SK-N-SH (cell line): ENCODE measurements around the gene HOXB8. TPM values are rescaled to one million over a fixed set of nuclear protein-coding genes. Genes with fewer than 3 reads are reported as not detected.
A peak's percentile ranks its signal among the peaks of the same experiment; 100 is the strongest.

Experiments used
- CTCF ChIA-PET: fragments of 300-600, 350-600 bp; formaldehyde crosslinking; extraction: SDS; loops from one replicate; lab custom pipeline; 2021; lab: Yijun Ruan, JAX
- POLR2A ChIA-PET: fragments of 350-600 bp; sonication (Branson Sonifier 250); formaldehyde crosslinking; extraction: SDS; loops from one replicate; lab custom pipeline; 2020; ENCODE audit warnings: antibody characterized with exemption, inconsistent platforms; lab: Yijun Ruan, JAX
- DNase-seq: peaks from one replicate; pipeline ENCODE4 v3.0.0; 2012
- H2AFZ ChIP-seq: fragments of 200-600 bp; sonication (generic); 2 replicates; pipeline ENCODE4 v1.8.1; 2016; ENCODE audit warnings: antibody characterized with exemption, mild to moderate bottlenecking, low read depth
- H3F3A ChIP-seq: fragments of 200-600 bp; sonication (generic); replicated peaks from 2 replicates; pipeline ENCODE3; 2016; ENCODE audit warnings: antibody characterized with exemption, mild to moderate bottlenecking; ENCODE audit not compliant: insufficient read depth
- H3K27ac ChIP-seq, 2 experiments: fragments of 200-500 bp in 1 of 2; fragments of 200-600 bp in 1 of 2; sonication (Bioruptor generic) in 1 of 2; sonication (generic), shearing (Covaris generic) in 1 of 2; 2 replicates each; pipeline versions ENCODE4 v1.5.1 to v1.6.1; 2014 to 2016; ENCODE audit warnings: low read depth in 2 of 2, inconsistent platforms in 1 of 2, low read length in 1 of 2, mild to moderate bottlenecking in 1 of 2, mixed read lengths in 1 of 2
- H3K27me3 ChIP-seq: fragments of 200-600 bp; sonication (generic), shearing (Covaris generic); 2 replicates; pipeline ENCODE4 v1.6.1; 2016; ENCODE audit warnings: mixed run types; ENCODE audit not compliant: insufficient read depth
- H3K36me3 ChIP-seq, 2 experiments: fragments of 200-500 bp in 1 of 2; fragments of 200-600 bp in 1 of 2; sonication (Bioruptor generic) in 1 of 2; sonication (generic) in 1 of 2; replicated peaks in 1 of 2; 2 replicates each; pipeline versions ENCODE3 to v1.5.1; 2014 to 2016; ENCODE audit warnings: low read length in 1 of 2, mild to moderate bottlenecking in 1 of 2; ENCODE audit not compliant: insufficient read depth in 2 of 2, control insufficient read depth in 1 of 2
- H3K4me1 ChIP-seq, 2 experiments: fragments of 200-500 bp in 1 of 2; fragments of 200-600 bp in 1 of 2; sonication (Bioruptor generic) in 1 of 2; sonication (generic), shearing (Covaris generic) in 1 of 2; 2 replicates each; pipeline versions ENCODE4 v1.5.1 to v1.6.1; 2014 to 2016; ENCODE audit warnings: low read depth in 1 of 2, low read length in 1 of 2, mixed run types in 1 of 2; ENCODE audit not compliant: insufficient read depth in 2 of 2, control insufficient read depth in 1 of 2
- H3K4me2 ChIP-seq: fragments of 200-600 bp; sonication (generic), shearing (Covaris generic); 2 replicates; pipeline ENCODE4 v1.6.1; 2017; ENCODE audit warnings: mixed run types
- H3K4me3 ChIP-seq, 2 experiments: fragments of 200-500 bp in 1 of 2; fragments of 200-600 bp in 1 of 2; sonication (Bioruptor generic) in 1 of 2; sonication (generic), shearing (Covaris generic) in 1 of 2; 2 replicates each; pipeline versions ENCODE4 v1.5.1 to v1.8.1; 2014 to 2016; ENCODE audit warnings: low read depth in 2 of 2, inconsistent platforms in 1 of 2, low read length in 1 of 2, mild to moderate bottlenecking in 1 of 2, mixed read lengths in 1 of 2, moderate library complexity in 1 of 2
- H3K79me2 ChIP-seq: fragments of 200-600 bp; sonication (generic); 2 replicates; pipeline ENCODE4 v1.8.1; 2017; ENCODE audit warnings: mild to moderate bottlenecking; ENCODE audit not compliant: insufficient read depth
- H3K9ac ChIP-seq: fragments of 200-600 bp; sonication (generic); 2 replicates; pipeline ENCODE4 v1.6.1; 2017; ENCODE audit warnings: mixed run types
- H3K9me2 ChIP-seq: fragments of 200-600 bp; sonication (generic); 2 replicates; pipeline ENCODE4 v1.6.1; 2017; ENCODE audit warnings: mixed run types
- H3K9me3 ChIP-seq: fragments of 200-600 bp; sonication (generic); 2 replicates; pipeline ENCODE4 v1.6.1; 2017; ENCODE audit warnings: mixed run types, mild to moderate bottlenecking, moderate library complexity
- H4K20me1 ChIP-seq: fragments of 200-600 bp; sonication (generic); 2 replicates; pipeline ENCODE4 v1.6.1; 2017; ENCODE audit warnings: mild to moderate bottlenecking, mixed run types; ENCODE audit not compliant: insufficient read depth
- EZH2phosphoT487 ChIP-seq: fragments of 200-600 bp; sonication (generic); IDR thresholded peaks from 2 replicates; pipeline ENCODE4 v1.6.1; 2017; ENCODE audit warnings: low read depth, mixed run types, mild to moderate bottlenecking, antibody characterized with exemption, moderate library complexity, borderline replicate concordance
- FOXM1 ChIP-seq: IDR thresholded peaks from 2 replicates; pipeline ENCODE4 v1.4.0; 2012; ENCODE audit warnings: low read depth, mild to moderate bottlenecking
- JUND ChIP-seq: IDR thresholded peaks from 2 replicates; pipeline ENCODE4 v1.4.0; 2012
- POLR2AphosphoS5 ChIP-seq: IDR thresholded peaks from 2 replicates; pipeline ENCODE4 v1.6.1; 2012; ENCODE audit warnings: low read depth, low read length
- RXRA ChIP-seq: IDR thresholded peaks from 2 replicates; pipeline ENCODE4 v1.4.0; 2012; ENCODE audit warnings: low read depth, mild to moderate bottlenecking, borderline replicate concordance
- SIN3A ChIP-seq: IDR thresholded peaks from 2 replicates; pipeline ENCODE4 v1.6.1; 2012; ENCODE audit warnings: low read depth, mild to moderate bottlenecking, low read length, moderate library complexity, borderline replicate concordance
- WGBS: methylation state at CpG from one replicate; pipeline ENCODE4 v1.1.6; 2017; ENCODE audit warnings: low lambda C conversion rate; 5-methylcytosine and 5-hydroxymethylcytosine counted together
- polyA plus RNA-seq, 3 experiments: library from polyadenylated mRNA; depleted of rRNA; stranded (reverse); fragments of >200 nt; gene quantifications; 2 replicates each; pipeline ENCODE4 v1.2.3, GENCODE V29; 2012
- TF ChIP-seq, protein P1 (sequence below): IDR thresholded peaks from 2 replicates; pipeline ENCODE4 v1.6.1; 2012; ENCODE audit warnings: mild to moderate bottlenecking, low read depth, low read length, moderate library complexity

HOXB8 gene
- polyA plus RNA-seq, 1 of the 3 experiments (the other 2 are of a cell fraction), result not detected

DNA sequence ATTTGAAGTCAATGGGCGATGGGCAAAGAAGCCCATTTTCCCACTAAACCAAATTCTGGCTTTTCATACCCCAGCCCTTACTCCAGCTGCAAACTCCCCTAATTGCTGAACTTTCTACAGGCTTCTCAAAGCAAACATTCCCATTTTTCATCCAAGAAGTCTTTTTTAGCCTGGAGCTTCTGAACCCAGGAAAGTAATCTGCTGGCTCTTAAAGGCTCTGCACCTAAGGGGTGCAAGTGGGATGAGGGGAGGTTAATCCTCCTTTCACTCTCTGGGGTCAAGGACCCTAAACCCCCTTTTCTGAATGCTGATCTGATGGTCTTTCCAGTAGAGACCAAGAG is 6.6 kb downstream of the HOXB8 start:
- no peak for DNase-seq
- WGBS, result 71% methylated on average over 1 of the region's 1 CpG
- no peak overlapping the region for H3K9ac ChIP-seq
- H4K20me1 ChIP-seq, result peaks cover 5% of the 10 kb centered on the region; the same call in 1 of the 2 replicates
- H3K9me3 ChIP-seq, result no peaks in the 10 kb centered on the region
- H3K27ac ChIP-seq, result no peak overlapping the region
- H3K36me3 ChIP-seq, result no peaks in the 10 kb centered on the region
- peaks cover 99% of the 10 kb centered on the region for H3K27me3 ChIP-seq
- H3K9me2 ChIP-seq, result no peaks in the 10 kb centered on the region
- H3K4me2 ChIP-seq, result no peak overlapping the region
- H3K4me3 ChIP-seq, result no peak overlapping the region
- TF ChIP-seq, protein P1, sequence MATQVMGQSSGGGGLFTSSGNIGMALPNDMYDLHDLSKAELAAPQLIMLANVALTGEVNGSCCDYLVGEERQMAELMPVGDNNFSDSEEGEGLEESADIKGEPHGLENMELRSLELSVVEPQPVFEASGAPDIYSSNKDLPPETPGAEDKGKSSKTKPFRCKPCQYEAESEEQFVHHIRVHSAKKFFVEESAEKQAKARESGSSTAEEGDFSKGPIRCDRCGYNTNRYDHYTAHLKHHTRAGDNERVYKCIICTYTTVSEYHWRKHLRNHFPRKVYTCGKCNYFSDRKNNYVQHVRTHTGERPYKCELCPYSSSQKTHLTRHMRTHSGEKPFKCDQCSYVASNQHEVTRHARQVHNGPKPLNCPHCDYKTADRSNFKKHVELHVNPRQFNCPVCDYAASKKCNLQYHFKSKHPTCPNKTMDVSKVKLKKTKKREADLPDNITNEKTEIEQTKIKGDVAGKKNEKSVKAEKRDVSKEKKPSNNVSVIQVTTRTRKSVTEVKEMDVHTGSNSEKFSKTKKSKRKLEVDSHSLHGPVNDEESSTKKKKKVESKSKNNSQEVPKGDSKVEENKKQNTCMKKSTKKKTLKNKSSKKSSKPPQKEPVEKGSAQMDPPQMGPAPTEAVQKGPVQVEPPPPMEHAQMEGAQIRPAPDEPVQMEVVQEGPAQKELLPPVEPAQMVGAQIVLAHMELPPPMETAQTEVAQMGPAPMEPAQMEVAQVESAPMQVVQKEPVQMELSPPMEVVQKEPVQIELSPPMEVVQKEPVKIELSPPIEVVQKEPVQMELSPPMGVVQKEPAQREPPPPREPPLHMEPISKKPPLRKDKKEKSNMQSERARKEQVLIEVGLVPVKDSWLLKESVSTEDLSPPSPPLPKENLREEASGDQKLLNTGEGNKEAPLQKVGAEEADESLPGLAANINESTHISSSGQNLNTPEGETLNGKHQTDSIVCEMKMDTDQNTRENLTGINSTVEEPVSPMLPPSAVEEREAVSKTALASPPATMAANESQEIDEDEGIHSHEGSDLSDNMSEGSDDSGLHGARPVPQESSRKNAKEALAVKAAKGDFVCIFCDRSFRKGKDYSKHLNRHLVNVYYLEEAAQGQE, result no peak
- TF ChIP-seq FOXM1 (no peak), JUND (no peak), SIN3A (no peak), POLR2AphosphoS5 (no peak), RXRA (no peak)
- H2AFZ ChIP-seq, result no peak overlapping the region
- ChIA-PET POLR2A (no interaction called here), CTCF (interaction anchor here (0.9 to 1.9 kb wide), 6 partner anchors 49 to 594 kb away, joined by 3 to 6 read pairs (median 4); no protein-coding TSS in a partner anchor)
- H3K4me1 ChIP-seq, result no peaks in the 10 kb centered on the region; a peak in 1 of 4 replicates
- H3F3A ChIP-seq, result no peaks in the 10 kb centered on the region
- no peaks in the 10 kb centered on the region for H3K79me2 ChIP-seq

GRCh38 chr17:48606892-48607614 is 8.0 kb downstream of the HOXB8 start:
- Histone ChIP-seq H3K36me3 (no peaks in the 10 kb centered on the region), H2AFZ (no peak overlapping the region), H3K79me2 (no peaks in the 10 kb centered on the region), H3F3A (no peaks in the 10 kb centered on the region), H3K9me2 (no peaks in the 10 kb centered on the region), H3K4me3 (no peak overlapping the region), H3K27me3 (peaks cover 100% of the 10 kb centered on the region), H3K4me2 (no peak overlapping the region), H4K20me1 (peaks cover 4% of the 10 kb centered on the region; the same call in 1 of the 2 replicates), H3K9ac (no peak overlapping the region), H3K4me1 (no peaks in the 10 kb centered on the region; a peak in 1 of 4 replicates), H3K9me3 (no peaks in the 10 kb centered on the region), H3K27ac (no peak overlapping the region)
- CTCF ChIA-PET, result interaction anchor here (0.9 to 1.9 kb wide), 9 partner anchors 11 to 454 kb away, joined by 3 to 14 read pairs (median 5); partner anchors contain the start of gene HOXB5
- DNase-seq, result no peak
- TF ChIP-seq EZH2phosphoT487 (peak; percentile 28; the same call in 1 of the 2 replicates), FOXM1 (no peak)
- POLR2A ChIA-PET, result no interaction called here
- WGBS, result 11% methylated on average over 9 of the region's 9 CpGs
